Ishikawa (cell line): ENCODE measurements around the gene SPTBN5.

Experiments used
- CEBPB ChIP-seq: IDR thresholded peaks from 2 replicates; pipeline ENCODE4 v1.6.1; 2012
- EP300 ChIP-seq: IDR thresholded peaks from 2 replicates; pipeline ENCODE4 v1.6.1; 2012; ENCODE audit warnings: borderline replicate concordance
- NFIC ChIP-seq: IDR thresholded peaks from 2 replicates; pipeline ENCODE4 v1.6.1; 2012
- USF1 ChIP-seq: IDR thresholded peaks from 2 replicates; pipeline ENCODE4 v1.6.1; 2012

GRCh38 chr15:41919954-41920538, 26.2 kb upstream of the SPTBN5 start:
- TF ChIP-seq EP300, result no peak
- no peak for TF ChIP-seq CEBPB
- no peak for TF ChIP-seq NFIC
- TF ChIP-seq USF1, result no peak
